K562 (cell line): ENCODE data around the gene CTDSP1. TPM values are rescaled to one million over a fixed set of nuclear protein-coding genes. Genes with fewer than 3 reads are reported as not detected.

Source experiments
- ATAC-seq: fragments of 200-7000 bp; cut with Tn5 transposase; 3 replicates; pipeline ENCODE4 v1.9.1; 2020; ENCODE audit warnings: moderate library complexity
- BruUV-seq: library from RNA; stranded (reverse); fragments of 400-500 nt; replicated peaks from 2 replicates; lab custom pipeline; 2021; lab: Mats Ljungman, UMichigan
- CTCF ChIA-PET: fragments of 300-600 bp; formaldehyde crosslinking; extraction: SDS; loops from one replicate; lab custom pipeline; 2021; ENCODE audit warnings: low intra/inter-chr PET ratio; lab: Yijun Ruan, JAX
- POLR2A ChIA-PET: fragments of 300-600, 350-650 bp; sonication (Branson Sonifier 250); formaldehyde crosslinking; extraction: SDS; loops from one replicate; lab custom pipeline; 2021; ENCODE audit warnings: antibody characterized with exemption, inconsistent platforms; lab: Yijun Ruan, JAX
- DNase-seq, 4 experiments: peaks; one replicate each; pipeline versions ENCODE4 v3.0.0 to v3.0.0-alpha.2; 2011 to 2018; ENCODE audit warnings: low spot score in 3 of 4, mixed read lengths in 3 of 4; ENCODE audit errors: extremely low read depth in 1 of 4
- FAIRE-seq: peaks from 2 replicates; lab custom pipeline; 2011; peaks lifted over from hg19 to GRCh38; lab: Jason Lieb, UNC
- H2AFZ ChIP-seq: 2 replicates; pipeline ENCODE4 v1.6.0; 2011; ENCODE audit warnings: low read depth, low read length, control low read depth, inconsistent platforms
- H3K27ac ChIP-seq: fragments of 200-600 bp; 3 replicates; pipeline ENCODE4 v1.8.0; 2011; ENCODE audit warnings: low read depth, mild to moderate bottlenecking, control low read depth, inconsistent platforms, low read length, moderate library complexity, mixed read lengths; ENCODE audit errors: extremely low read depth
- H3K27me3 ChIP-seq, 2 experiments: fragments of 300-600 bp in 1 of 2; 2 replicates in 1 of 2; 3 replicates in 1 of 2; pipeline versions ENCODE4 v1.6.0 to v1.8.0; 2011; ENCODE audit warnings: inconsistent platforms in 2 of 2, low read length in 2 of 2, mild to moderate bottlenecking in 1 of 2, mixed read lengths in 1 of 2, moderate library complexity in 1 of 2; ENCODE audit not compliant: control insufficient read depth in 2 of 2, insufficient read depth in 2 of 2
- H3K36me3 ChIP-seq: fragments of 300-600 bp; 3 replicates; pipeline ENCODE4 v1.8.0; 2011; ENCODE audit warnings: mild to moderate bottlenecking, low read length, inconsistent platforms; ENCODE audit not compliant: control insufficient read depth, insufficient read depth
- H3K4me1 ChIP-seq, 2 experiments: fragments of 200-600 bp in 1 of 2; replicated peaks in 1 of 2; 2 replicates in 1 of 2; 3 replicates in 1 of 2; pipeline versions ENCODE4 v1.5.1 to v1.8.0; 2011; ENCODE audit warnings: inconsistent platforms in 2 of 2, low read length in 2 of 2, mild to moderate bottlenecking in 1 of 2, mixed read lengths in 1 of 2, moderate library complexity in 1 of 2; ENCODE audit not compliant: control insufficient read depth in 2 of 2, insufficient read depth in 2 of 2
- H3K4me2 ChIP-seq: 2 replicates; pipeline ENCODE4 v1.6.1; 2011; ENCODE audit warnings: low read length, control low read depth, inconsistent platforms, mixed read lengths; ENCODE audit not compliant: insufficient read depth
- H3K4me3 ChIP-seq: fragments of 200-600 bp; sonication (generic), shearing (Covaris generic); 2 replicates; pipeline ENCODE4 v1.5.1; 2016; ENCODE audit warnings: control low read depth, inconsistent platforms
- H3K79me2 ChIP-seq: fragments of 200-600 bp; 3 replicates; pipeline ENCODE4 v1.8.0; 2011; ENCODE audit warnings: low read length, inconsistent platforms; ENCODE audit not compliant: control insufficient read depth, insufficient read depth
- H3K9ac ChIP-seq, 2 experiments: 2 replicates each; pipeline versions ENCODE4 v1.6.0 to v1.6.1; 2011; ENCODE audit warnings: low read depth in 2 of 2, low read length in 2 of 2, control low read depth in 1 of 2, inconsistent platforms in 1 of 2, mild to moderate bottlenecking in 1 of 2, mixed read lengths in 1 of 2; ENCODE audit not compliant: insufficient read depth in 1 of 2
- H3K9me1 ChIP-seq: one replicate; pipeline ENCODE4 v1.6.0; 2011; ENCODE audit warnings: inconsistent platforms, mild to moderate bottlenecking, low read length, moderate library complexity; ENCODE audit not compliant: control insufficient read depth, insufficient read depth
- H3K9me3 ChIP-seq: replicated peaks from 2 replicates; pipeline ENCODE4 v1.5.1; 2011; ENCODE audit warnings: low read depth, low read length, inconsistent platforms; ENCODE audit not compliant: control insufficient read depth, insufficient read depth
- H4K20me1 ChIP-seq: replicated peaks from 2 replicates; pipeline ENCODE4 v1.6.1; 2011; ENCODE audit warnings: low read length, inconsistent platforms, mixed read lengths; ENCODE audit not compliant: control insufficient read depth, insufficient read depth
- ESRRA ChIP-seq: fragments of 450-650 bp; IDR thresholded peaks from 2 replicates; pipeline ENCODE4 v1.6.1; 2014; ENCODE audit warnings: low read depth, mild to moderate bottlenecking, moderate library complexity, borderline replicate concordance
- GTF2B ChIP-seq: IDR thresholded peaks from 2 replicates; pipeline ENCODE4 v1.6.1; 2011; ENCODE audit not compliant: insufficient read length; ENCODE audit errors: extremely low read depth
- ILF3 ChIP-seq: fragments of 450-650 bp; IDR thresholded peaks from 2 replicates; pipeline ENCODE4 v1.6.1; 2018; ENCODE audit warnings: antibody characterized with exemption, mild to moderate bottlenecking, moderate library complexity, borderline replicate concordance
- NFIC ChIP-seq: fragments of 450-650 bp; IDR thresholded peaks from 2 replicates; pipeline ENCODE4 v1.6.1; 2017; ENCODE audit warnings: mild to moderate bottlenecking, inconsistent platforms
- NR2C1 ChIP-seq, 2 experiments: fragments of 450-650 bp; IDR thresholded peaks; 2 replicates each; pipeline ENCODE4 v1.6.1; 2017; ENCODE audit warnings: mild to moderate bottlenecking in 2 of 2, antibody characterized with exemption in 1 of 2, inconsistent platforms in 1 of 2, missing compliant biosample characterization in 1 of 2, missing genetic modification characterization in 1 of 2
- SRSF7 ChIP-seq: fragments of 200-400 bp; formaldehyde crosslinking; optimal IDR thresholded peaks from 2 replicates; pipeline ENCODE3; 2017; ENCODE audit warnings: mild to moderate bottlenecking, low read depth, low read length
- VEZF1 ChIP-seq: fragments of 200-800 bp; sonication (Bioruptor generic); IDR thresholded peaks from 2 replicates; pipeline ENCODE4 v1.6.1; 2017; ENCODE audit warnings: missing genetic modification characterization, missing compliant biosample characterization
- WGBS: fragments of 100-300 bp; shearing (Covaris generic); methylation state at CpG from one replicate; pipeline ENCODE4 v1.1.6; 2016; ENCODE audit warnings: low coverage, mixed read lengths; ENCODE audit not compliant: insufficient coverage; ENCODE audit errors: missing lambda C conversion rate; 5-methylcytosine and 5-hydroxymethylcytosine counted together
- in situ Hi-C: fragments of 300-500 bp; cut with MboI; formaldehyde crosslinking; loops from 4 replicates; pipeline ENCODE4 v1.15.0; 2018; ENCODE audit warnings: inconsistent platforms, mixed read lengths
- intact Hi-C: fragments of 100-400 bp; cut with micrococcal nuclease; formaldehyde crosslinking; loops from 2 replicates; pipeline ENCODE4 v1.14.2; 2022
- polyA plus RNA-seq, 8 experiments: library from polyadenylated mRNA; depleted of rRNA in 4 of 8; stranded (reverse) in 5 of 8; unstranded in 3 of 8; fragments of >200 nt; fragmentation: Nextera tagmentation in 2 of 8; fragmentation: Illumina TruSeq in 1 of 8; extraction: Ambion mirVana in 2 of 8; extraction: Trizol in 1 of 8; gene quantifications; 2 replicates each; pipeline versions ENCODE4 v1.2.1 to v1.2.3, GENCODE V29; 2011 to 2014; ENCODE audit warnings: inconsistent platforms in 1 of 8, missing spikeins in 1 of 8
- total RNA-seq, 7 experiments: library from RNA; depleted of rRNA in 6 of 7; stranded (reverse); fragments of >200 nt in 6 of 7; fragmentation: Illumina TruSeq in 2 of 7; extraction: Trizol in 2 of 7; gene quantifications; 2 replicates each; pipeline versions ENCODE4 v1.2.1 to v1.2.3, GENCODE V29; 2011 to 2021; ENCODE audit warnings: low replicate concordance in 1 of 7
- TF ChIP-seq, protein P1 (sequence below): sonication (generic); formaldehyde crosslinking; IDR thresholded peaks from 2 replicates; pipeline ENCODE4 v1.8.0; 2022; ENCODE audit warnings: mild to moderate bottlenecking, missing genetic modification reagents
- TF ChIP-seq, protein P2 (sequence below): fragments of 250-450 bp; sonication (Bioruptor Pico); IDR thresholded peaks from 2 replicates; pipeline ENCODE4 v1.5.0; 2021; ENCODE audit warnings: mild to moderate bottlenecking, borderline replicate concordance

CTDSP1 gene
- total and polyA plus RNA-seq, 9 of the 15 experiments (the other 6 are each of a cell fraction or from before 2014, with no cell fraction given): 2.4 to 74.8 (median 45.8) TPM

DNA sequence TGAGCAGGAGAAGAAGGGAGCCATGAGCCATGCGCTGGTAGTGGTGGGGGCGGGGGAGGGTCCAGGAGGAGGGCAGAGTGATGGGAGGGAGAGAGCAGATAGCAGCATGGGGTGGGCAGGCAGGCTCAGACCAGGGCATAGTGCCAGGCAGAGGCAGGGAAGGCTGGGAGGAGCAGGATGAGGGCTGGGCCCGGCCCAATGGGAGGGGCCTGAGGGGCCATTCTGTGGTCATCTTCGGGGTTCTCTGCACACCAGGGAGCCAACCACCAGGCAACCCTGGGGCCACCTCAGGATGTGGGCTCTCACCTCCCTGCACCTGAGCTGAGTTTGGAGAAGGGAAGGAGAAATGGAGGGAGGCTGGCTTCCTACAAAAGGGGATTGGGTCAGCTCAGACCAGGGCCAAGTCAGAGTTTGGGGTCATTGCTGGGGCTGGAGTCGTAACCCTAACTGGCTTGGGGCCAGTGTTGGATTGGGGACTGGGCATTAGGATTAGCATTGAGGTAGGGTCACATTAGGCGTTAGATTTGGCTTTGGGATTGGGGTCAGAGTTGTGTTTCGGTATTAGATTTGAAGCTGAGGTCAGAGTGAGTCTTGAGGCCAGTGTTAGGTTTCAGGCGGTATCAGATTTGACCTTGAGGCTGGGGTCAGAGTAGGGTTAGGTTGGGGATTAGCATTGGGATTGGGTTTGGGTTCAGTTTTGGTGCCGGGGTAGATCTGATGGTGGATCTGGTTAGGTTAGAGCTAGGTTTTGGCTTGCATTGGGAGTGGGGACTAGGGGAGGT, 30.4 kb downstream of the CTDSP1 start:
- FAIRE-seq: no peak
- intact Hi-C loops: no loop called here
- Histone ChIP-seq H3K27me3 (no peaks in the 10 kb centered on the region), H3K27ac (no peak overlapping the region), H3K9me1 (no peaks in the 10 kb centered on the region), H3K4me1 (peaks cover 5 to 31% of the 10 kb centered on the region in 2 experiments), H3K4me2 (no peak overlapping the region), H4K20me1 (no peaks in the 10 kb centered on the region), H3K9me3 (no peaks in the 10 kb centered on the region), H3K9ac (no peak overlapping the region; a peak in 1 of 4 replicates), H3K4me3 (no peak overlapping the region), H2AFZ (no peak overlapping the region), H3K79me2 (no peaks in the 10 kb centered on the region), H3K36me3 (no peaks in the 10 kb centered on the region)
- POLR2A ChIA-PET: interaction anchor here (0.5 kb wide), 1 partner anchor 8 kb away, joined by 3 read pairs; no protein-coding TSS in a partner anchor
- TF ChIP-seq, protein P1, sequence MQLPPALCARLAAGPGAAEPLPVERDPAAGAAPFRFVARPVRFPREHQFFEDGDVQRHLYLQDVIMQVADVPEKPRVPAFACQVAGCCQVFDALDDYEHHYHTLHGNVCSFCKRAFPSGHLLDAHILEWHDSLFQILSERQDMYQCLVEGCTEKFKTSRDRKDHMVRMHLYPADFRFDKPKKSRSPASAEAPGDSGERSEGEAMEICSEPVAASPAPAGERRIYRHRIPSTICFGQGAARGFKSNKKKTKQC: no peak
- TF ChIP-seq ILF3 (no peak), ESRRA (peak; percentile 77), NR2C1 (IDR thresholded peaks at IDR 0.05) (peak; percentile 50; the same call in 1 of the 2 replicates), NR2C1 (tag; IDR thresholded peaks at IDR 0.05) (no peak), GTF2B (no peak), SRSF7 (no peak), VEZF1 (CRISPR knock-in tag) (peak; percentile 13; the same call in 1 of the 2 replicates), NFIC (0 out of 2 replicates have a peak, but pooled peaks have one; percentile 24)
- TF ChIP-seq, protein P2, sequence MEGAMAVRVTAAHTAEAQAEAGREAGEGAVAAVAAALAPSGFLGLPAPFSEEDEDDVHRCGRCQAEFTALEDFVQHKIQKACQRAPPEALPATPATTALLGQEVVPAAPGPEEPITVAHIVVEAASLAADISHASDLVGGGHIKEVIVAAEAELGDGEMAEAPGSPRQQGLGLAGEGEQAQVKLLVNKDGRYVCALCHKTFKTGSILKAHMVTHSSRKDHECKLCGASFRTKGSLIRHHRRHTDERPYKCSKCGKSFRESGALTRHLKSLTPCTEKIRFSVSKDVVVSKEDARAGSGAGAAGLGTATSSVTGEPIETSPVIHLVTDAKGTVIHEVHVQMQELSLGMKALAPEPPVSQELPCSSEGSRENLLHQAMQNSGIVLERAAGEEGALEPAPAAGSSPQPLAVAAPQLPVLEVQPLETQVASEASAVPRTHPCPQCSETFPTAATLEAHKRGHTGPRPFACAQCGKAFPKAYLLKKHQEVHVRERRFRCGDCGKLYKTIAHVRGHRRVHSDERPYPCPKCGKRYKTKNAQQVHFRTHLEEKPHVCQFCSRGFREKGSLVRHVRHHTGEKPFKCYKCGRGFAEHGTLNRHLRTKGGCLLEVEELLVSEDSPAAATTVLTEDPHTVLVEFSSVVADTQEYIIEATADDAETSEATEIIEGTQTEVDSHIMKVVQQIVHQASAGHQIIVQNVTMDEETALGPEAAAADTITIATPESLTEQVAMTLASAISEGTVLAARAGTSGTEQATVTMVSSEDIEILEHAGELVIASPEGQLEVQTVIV (CRISPR knock-in tag): no peak
- in situ Hi-C loops: no loop called here
- BruUV-seq: no TSS peak
- peak; percentile 22; the same call in 2 of the 3 replicates for ATAC-seq
- CTCF ChIA-PET: no interaction called here
- WGBS: 39% methylated on average over 7 of the region's 9 CpGs
- peak in 2 of 4 experiments; percentile 36 to 45 for DNase-seq
